Vagina (tissue), 2 donors: ENCODE data around the gene TMIGD1.

ENCODE experiments used
- CTCF ChIP-seq, 3 experiments: fragments of 450-650 bp in 2 of 3; fragments of 200-600 bp in 1 of 3; sonication (generic) in 1 of 3; IDR thresholded peaks; one replicate each; pipeline ENCODE4 v1.5.1; 2017 to 2019; ENCODE audit warnings: antibody characterized with exemption in 3 of 3, mild to moderate bottlenecking in 2 of 3, moderate library complexity in 2 of 3
- POLR2AphosphoS5 ChIP-seq, 2 donors: sonication (generic); formaldehyde crosslinking; IDR thresholded peaks; one replicate each; pipeline ENCODE4 v1.9.0; 2017; ENCODE audit warnings: antibody characterized with exemption in 2 of 2, mild to moderate bottlenecking in 2 of 2, low read depth in 1 of 2; ENCODE audit not compliant: insufficient read depth in 1 of 2

GRCh38 chr17:30337393-30337999, 3.6 kb upstream of the TMIGD1 start:
- TF ChIP-seq CTCF (IDR thresholded peaks at IDR 0.05) = no peak
- no peak for TF ChIP-seq POLR2AphosphoS5 (IDR thresholded peaks at IDR 0.05; ENCODE audit: insufficient read depth in 1 of 2, low read depth in 1 of 2)
